HCT116 (cell line): ENCODE measurements around the gene IL1F10. TPM values are rescaled to one million over a fixed set of nuclear protein-coding genes. Genes with fewer than 3 reads are reported as not detected.

Source experiments
- ATAC-seq: fragments of 200-7000 bp; cut with Tn5 transposase; 2 replicates; pipeline ENCODE4 v1.9.1; 2020; ENCODE audit warnings: mild to moderate bottlenecking, moderate library complexity
- BruUV-seq: library from RNA; stranded (reverse); fragments of 400-500 nt; replicated peaks from 2 replicates; lab custom pipeline; 2021; lab: Mats Ljungman, UMichigan
- CTCF ChIA-PET: fragments of 300-600 bp; sonication (Branson Sonifier 250); formaldehyde crosslinking; loops from one replicate; lab custom pipeline; 2021; ENCODE audit warnings: antibody characterized with exemption; lab: Charles Lee
- POLR2A ChIA-PET: fragments of 300-600, 350-600 bp; sonication (Branson Sonifier 250); formaldehyde crosslinking; loops from one replicate; lab custom pipeline; 2021; ENCODE audit warnings: antibody characterized with exemption; lab: Charles Lee
- RAD21 ChIA-PET, 2 experiments: fragments of 300-600 bp; sonication (Branson Sonifier 250); formaldehyde crosslinking; loops; one replicate each; lab custom pipeline; 2023; ENCODE audit warnings: low total read pairs in 2 of 2; ENCODE audit not compliant: uncharacterized antibody in 2 of 2, unreplicated experiment in 2 of 2, low non-redundant PET in 1 of 2; lab: Charles Lee
- DNase-seq: peaks from one replicate; pipeline ENCODE4 v3.0.0-alpha.2; 2010; ENCODE audit warnings: low read depth, low spot score
- H2AFZ ChIP-seq: fragments of 200-600 bp; shearing (Covaris generic), sonication (generic); 2 replicates; pipeline ENCODE4 v1.6.1; 2017; ENCODE audit warnings: low read depth, mixed run types, mixed read lengths, antibody characterized with exemption, low read length; ENCODE audit not compliant: poor library complexity, severe bottlenecking
- H3K27ac ChIP-seq: 2 replicates; pipeline ENCODE4 v1.5.1; 2012; ENCODE audit warnings: low read depth, low read length
- H3K27me3 ChIP-seq: fragments of 200-600 bp; sonication (generic); 2 replicates; pipeline ENCODE4 v1.6.1; 2016; ENCODE audit warnings: mixed run types, low read length, mixed read lengths; ENCODE audit not compliant: insufficient read depth
- H3K36me3 ChIP-seq, 2 experiments: fragments of 200-500 bp in 1 of 2; fragments of 200-600 bp in 1 of 2; sonication (Bioruptor generic) in 1 of 2; sonication (generic) in 1 of 2; 2 replicates each; pipeline versions ENCODE4 v1.5.1 to v1.6.1; 2014 to 2016; ENCODE audit warnings: low read length in 2 of 2, inconsistent platforms in 1 of 2, mixed read lengths in 1 of 2, mixed run types in 1 of 2; ENCODE audit not compliant: insufficient read depth in 2 of 2, control insufficient read depth in 1 of 2
- H3K4me1 ChIP-seq, 2 experiments: fragments of 200-600 bp in 1 of 2; sonication (generic) in 1 of 2; 2 replicates each; pipeline versions ENCODE4 v1.5.1 to v1.6.1; 2012 to 2017; ENCODE audit warnings: low read length in 2 of 2, inconsistent platforms in 1 of 2, mild to moderate bottlenecking in 1 of 2, mixed read lengths in 1 of 2, mixed run types in 1 of 2, moderate library complexity in 1 of 2; ENCODE audit not compliant: insufficient read depth in 2 of 2, control insufficient read depth in 1 of 2
- H3K4me2 ChIP-seq: fragments of 200-600 bp; sonication (generic); 2 replicates; pipeline ENCODE4 v1.6.1; 2017; ENCODE audit warnings: mixed run types, low read length, mixed read lengths
- H3K4me3 ChIP-seq, 2 experiments: fragments of 200-600 bp in 1 of 2; sonication (generic) in 1 of 2; replicated peaks in 1 of 2; 2 replicates each; pipeline ENCODE4 v1.5.1; 2011 to 2016; ENCODE audit warnings: low read length in 2 of 2, control low read depth in 1 of 2, low read depth in 1 of 2, mild to moderate bottlenecking in 1 of 2, mixed read lengths in 1 of 2, mixed run types in 1 of 2
- H3K79me2 ChIP-seq: fragments of 200-600 bp; sonication (generic); 2 replicates; pipeline ENCODE4 v1.6.1; 2017; ENCODE audit warnings: mild to moderate bottlenecking, mixed run types, low read length, moderate library complexity, mixed read lengths; ENCODE audit not compliant: insufficient read depth
- H3K9ac ChIP-seq: fragments of 200-600 bp; sonication (generic); 2 replicates; pipeline ENCODE4 v1.6.1; 2016; ENCODE audit warnings: low read length, mixed read lengths
- H3K9me2 ChIP-seq: fragments of 200-600 bp; sonication (generic), shearing (Covaris generic); 2 replicates; pipeline ENCODE4 v1.6.1; 2017; ENCODE audit warnings: mixed run types, mild to moderate bottlenecking, moderate library complexity; ENCODE audit not compliant: insufficient read depth
- H3K9me3 ChIP-seq, 2 experiments: fragments of 200-500 bp in 1 of 2; fragments of 200-600 bp in 1 of 2; sonication (Bioruptor generic) in 1 of 2; sonication (generic) in 1 of 2; 2 replicates each; pipeline ENCODE4 v1.6.1; 2014 to 2017; ENCODE audit warnings: low read length in 2 of 2, mixed read lengths in 2 of 2, inconsistent platforms in 1 of 2, low read depth in 1 of 2, mild to moderate bottlenecking in 1 of 2, mixed run types in 1 of 2, moderate library complexity in 1 of 2; ENCODE audit not compliant: control insufficient read depth in 1 of 2, insufficient read depth in 1 of 2
- H4K20me1 ChIP-seq: fragments of 200-600 bp; sonication (generic), shearing (Covaris generic); 2 replicates; pipeline ENCODE4 v1.6.1; 2017; ENCODE audit warnings: mixed run types, mild to moderate bottlenecking, moderate library complexity; ENCODE audit not compliant: insufficient read depth
- ATF3 ChIP-seq: IDR thresholded peaks from 2 replicates; pipeline ENCODE4 v1.6.1; 2012
- CBX3 ChIP-seq: IDR thresholded peaks from 2 replicates; pipeline ENCODE4 v1.6.1; 2012; ENCODE audit warnings: low read depth
- CEBPB ChIP-seq: IDR thresholded peaks from 2 replicates; pipeline ENCODE4 v1.6.1; 2012; ENCODE audit warnings: low read depth
- EGR1 ChIP-seq: IDR thresholded peaks from 2 replicates; pipeline ENCODE4 v1.6.1; 2012; ENCODE audit warnings: low read depth
- EZH2phosphoT487 ChIP-seq: fragments of 200-600 bp; IDR thresholded peaks from 2 replicates; pipeline ENCODE4 v1.6.1; 2018; ENCODE audit warnings: antibody characterized with exemption, borderline replicate concordance
- FOSL1 ChIP-seq: IDR thresholded peaks from 2 replicates; pipeline ENCODE4 v1.6.1; 2012; ENCODE audit warnings: low read depth
- JUND ChIP-seq: IDR thresholded peaks from 2 replicates; pipeline ENCODE4 v1.6.1; 2012
- MAX ChIP-seq: IDR thresholded peaks from 2 replicates; pipeline ENCODE4 v1.6.1; 2012
- POLR2A ChIP-seq: IDR thresholded peaks from 2 replicates; pipeline ENCODE4 v1.7.0; 2011; ENCODE audit warnings: borderline replicate concordance; ENCODE audit not compliant: insufficient read depth, insufficient read length; ENCODE audit errors: extremely low read depth
- POLR2AphosphoS5 ChIP-seq: IDR thresholded peaks from 2 replicates; pipeline ENCODE4 v1.6.1; 2011; ENCODE audit warnings: mild to moderate bottlenecking, low read depth, low read length, moderate library complexity
- RAD21 ChIP-seq: IDR thresholded peaks from 2 replicates; pipeline ENCODE4 v1.6.1; 2012; ENCODE audit warnings: low read depth, mild to moderate bottlenecking
- REST ChIP-seq: IDR thresholded peaks from 2 replicates; pipeline ENCODE4 v1.6.1; 2012; ENCODE audit warnings: low read depth
- SP1 ChIP-seq: IDR thresholded peaks from 2 replicates; pipeline ENCODE4 v1.6.1; 2012; ENCODE audit warnings: low read depth
- SRF ChIP-seq: IDR thresholded peaks from 2 replicates; pipeline ENCODE4 v1.6.1; 2012; ENCODE audit warnings: low read depth
- TCF7L2 ChIP-seq: IDR thresholded peaks from 2 replicates; pipeline ENCODE4 v1.7.0; 2011; ENCODE audit warnings: borderline replicate concordance, inconsistent platforms; ENCODE audit not compliant: insufficient read depth, insufficient read length; ENCODE audit errors: extremely low read depth
- ZBTB33 ChIP-seq: IDR thresholded peaks from 2 replicates; pipeline ENCODE4 v1.6.1; 2011; ENCODE audit warnings: mild to moderate bottlenecking, low read length, moderate library complexity; ENCODE audit not compliant: insufficient replicate concordance; ENCODE audit errors: extremely low read depth
- ZFX ChIP-seq: fragments of 450-650 bp; IDR thresholded peaks from 2 replicates; pipeline ENCODE4 v1.6.1; 2017
- intact Hi-C: fragments of 100-400 bp; cut with micrococcal nuclease; formaldehyde crosslinking; loops from 2 replicates; pipeline ENCODE4 v1.10.0; 2022
- total RNA-seq: library from RNA; stranded (reverse); gene quantifications from one replicate; pipeline ENCODE4 v1.2.1, GENCODE V29; 2021; ENCODE audit not compliant: unreplicated experiment

The IL1F10 gene
- total RNA-seq, 1 experiment from 2014 or later, result not detected

GRCh38 chr2:113021312-113021711 is 46.5 kb upstream of the IL1F10 start:
- ATAC-seq (no peak), DNase-seq (no peak)
- peaks cover 40% of the 10 kb centered on the region for H3K27me3 ChIP-seq
- H3K36me3 ChIP-seq, result no peaks in the 10 kb centered on the region
- TF ChIP-seq SP1 (no peak), EGR1 (no peak), MAX (no peak), CBX3 (no peak), SRF (no peak), ATF3 (no peak), ZFX (no peak), JUND (no peak), ZBTB33 (no peak), RAD21 (no peak), FOSL1 (no peak), CEBPB (no peak), POLR2A (no peak), TCF7L2 (no peak), POLR2AphosphoS5 (no peak), EZH2phosphoT487 (no peak), REST (no peak)
- H3K4me2 ChIP-seq, result no peak overlapping the region
- BruUV-seq, result no TSS peak
- ChIA-PET RAD21 (no interaction called here), POLR2A (no interaction called here), CTCF (no interaction called here)
- no peaks in the 10 kb centered on the region for H3K4me1 ChIP-seq
- H3K9me3 ChIP-seq, result no peaks in the 10 kb centered on the region
- H3K9ac ChIP-seq, result no peak overlapping the region
- no peaks in the 10 kb centered on the region for H3K9me2 ChIP-seq
- H3K79me2 ChIP-seq, result no peaks in the 10 kb centered on the region
- H3K27ac ChIP-seq, result no peak overlapping the region
- no peaks in the 10 kb centered on the region for H4K20me1 ChIP-seq
- H3K4me3 ChIP-seq, result no peak overlapping the region
- intact Hi-C loops, result no loop called here
- H2AFZ ChIP-seq, result no peak overlapping the region
